CD14-positive monocyte (primary cell): ENCODE results near the gene PGM2L1. TPM values are rescaled to one million over a fixed set of nuclear protein-coding genes. Genes with fewer than 3 reads are reported as not detected.

Source experiments
- DNase-seq, 3 donors: peaks; one replicate each; pipeline ENCODE4 v3.0.0-alpha.2; 2011 to 2022
- H2AFZ ChIP-seq: 2 replicates; pipeline ENCODE4 v1.6.0; 2012; ENCODE audit warnings: mild to moderate bottlenecking, low read depth, low read length, inconsistent platforms; ENCODE audit not compliant: insufficient read depth, poor library complexity, severe bottlenecking
- H3K27ac ChIP-seq, 2 donors: 1 replicate in 1 of 2; 2 replicates in 1 of 2; pipeline ENCODE4 v1.5.1; 2012 to 2013; ENCODE audit warnings: low read length in 2 of 2, control low read depth in 1 of 2, inconsistent platforms in 1 of 2, low read depth in 1 of 2, mild to moderate bottlenecking in 1 of 2
- H3K27me3 ChIP-seq, 2 donors: one replicate each; pipeline versions ENCODE4 v1.6.0 to v1.6.1; 2011 to 2013; ENCODE audit warnings: low read length in 2 of 2; ENCODE audit not compliant: control insufficient read depth in 2 of 2, insufficient read depth in 2 of 2
- H3K36me3 ChIP-seq, 2 donors: replicated peaks in 1 of 2; 1 replicate in 1 of 2; 2 replicates in 1 of 2; pipeline versions ENCODE4 v1.5.1 to v1.6.1; 2012 to 2013; ENCODE audit warnings: low read length in 2 of 2, control low read depth in 1 of 2, inconsistent platforms in 1 of 2, mild to moderate bottlenecking in 1 of 2; ENCODE audit not compliant: insufficient read depth in 2 of 2, control insufficient read depth in 1 of 2
- H3K4me1 ChIP-seq, 2 donors: 1 replicate in 1 of 2; 2 replicates in 1 of 2; pipeline versions ENCODE4 v1.5.1 to v1.6.1; 2012 to 2013; ENCODE audit warnings: low read length in 2 of 2, control low read depth in 1 of 2, inconsistent platforms in 1 of 2, mild to moderate bottlenecking in 1 of 2, moderate library complexity in 1 of 2; ENCODE audit not compliant: insufficient read depth in 2 of 2, control insufficient read depth in 1 of 2
- H3K4me2 ChIP-seq: replicated peaks from 2 replicates; pipeline ENCODE3; 2012; ENCODE audit warnings: low read length, moderate library complexity, mild to moderate bottlenecking; ENCODE audit not compliant: poor library complexity, severe bottlenecking; ENCODE audit errors: extremely low read depth
- H3K4me3 ChIP-seq, 3 experiments: fragments of 200-600 bp in 1 of 3; sonication (generic) in 1 of 3; replicated peaks in 1 of 3; 1 replicate in 2 of 3; 2 replicates in 1 of 3; pipeline ENCODE4 v1.5.1; 2011 to 2013; ENCODE audit warnings: low read length in 3 of 3, mild to moderate bottlenecking in 3 of 3, control low read depth in 2 of 3, low read depth in 2 of 3, inconsistent platforms in 1 of 3, moderate library complexity in 1 of 3
- H3K79me2 ChIP-seq: 2 replicates; pipeline ENCODE4 v1.6.0; 2012; ENCODE audit warnings: mild to moderate bottlenecking, control low read depth, inconsistent platforms, low read length, moderate library complexity; ENCODE audit not compliant: insufficient read depth
- H3K9ac ChIP-seq: 2 replicates; pipeline ENCODE4 v1.6.0; 2017; ENCODE audit warnings: low read length, mild to moderate bottlenecking; ENCODE audit not compliant: insufficient read depth, poor library complexity, severe bottlenecking
- H3K9me3 ChIP-seq, 2 donors: replicated peaks in 1 of 2; 1 replicate in 1 of 2; 2 replicates in 1 of 2; pipeline versions ENCODE4 v1.5.1 to v1.6.1; 2012 to 2013; ENCODE audit warnings: low read length in 2 of 2, control low read depth in 1 of 2; ENCODE audit not compliant: control insufficient read depth in 1 of 2, insufficient read depth in 1 of 2
- H4K20me1 ChIP-seq: 2 replicates; pipeline ENCODE4 v1.6.0; 2012; ENCODE audit warnings: mild to moderate bottlenecking, low read length, control low read depth, moderate library complexity; ENCODE audit not compliant: insufficient read depth
- H3K27ac Mint-ChIP-seq, 7 donors: one replicate each; pipeline ENCODE4 v1.8.0; 2020; ENCODE audit warnings: mild to moderate bottlenecking in 7 of 7, mixed read lengths in 7 of 7, moderate library complexity in 6 of 7, inconsistent platforms in 2 of 7
- H3K27me3 Mint-ChIP-seq, 3 donors: one replicate each; pipeline ENCODE4 v1.8.0; 2021 to 2022; ENCODE audit warnings: low read depth in 3 of 3, mild to moderate bottlenecking in 3 of 3, mixed read lengths in 3 of 3, moderate library complexity in 3 of 3, inconsistent platforms in 1 of 3
- H3K36me3 Mint-ChIP-seq, 2 donors: one replicate each; pipeline ENCODE4 v1.8.0; 2020; ENCODE audit warnings: mixed read lengths in 2 of 2, inconsistent platforms in 1 of 2, mild to moderate bottlenecking in 1 of 2
- H3K4me1 Mint-ChIP-seq: one replicate; pipeline ENCODE4 v1.8.0; 2020; ENCODE audit warnings: mild to moderate bottlenecking, mixed read lengths
- H3K4me3 Mint-ChIP-seq, 2 donors: one replicate each; pipeline ENCODE4 v1.8.0; 2020; ENCODE audit warnings: mild to moderate bottlenecking in 2 of 2, mixed read lengths in 2 of 2, moderate library complexity in 1 of 2
- H3K9me3 Mint-ChIP-seq, 7 donors: one replicate each; pipeline ENCODE4 v1.8.0; 2020 to 2022; ENCODE audit warnings: mixed read lengths in 7 of 7, mild to moderate bottlenecking in 6 of 7, moderate library complexity in 6 of 7, inconsistent platforms in 2 of 7
- WGBS: methylation state at CpG from one replicate; pipeline ENCODE4 v1.1.5; 2013; ENCODE audit warnings: missing lambda C conversion rate; ENCODE audit not compliant: insufficient coverage; 5-methylcytosine and 5-hydroxymethylcytosine counted together
- intact Hi-C, 2 donors: fragments of 100-400 bp; cut with micrococcal nuclease; formaldehyde crosslinking; loops; one replicate each; pipeline versions ENCODE4 v1.15.0 to v1.15.1; 2023
- polyA plus RNA-seq, 3 donors: library from polyadenylated mRNA; depleted of rRNA in 1 of 3; unstranded in 2 of 3; stranded (reverse) in 1 of 3; fragments of 300-500 nt in 2 of 3; fragments of >200 nt in 1 of 3; fragmentation: Illumina TruSeq in 2 of 3; gene quantifications; 1 replicate in 2 of 3; 2 replicates in 1 of 3; pipeline ENCODE4 v1.2.3, GENCODE V29; 2012 to 2021
- TF ChIP-seq, protein P1 (sequence below): fragments of 200-600 bp; IDR thresholded peaks from one replicate; pipeline ENCODE4 v1.8.0; 2022; ENCODE audit warnings: antibody characterized with exemption, mild to moderate bottlenecking

The PGM2L1 gene
- polyA plus RNA-seq, 3 donors = 0.25 to 0.81 (median 0.62) TPM

DNA sequence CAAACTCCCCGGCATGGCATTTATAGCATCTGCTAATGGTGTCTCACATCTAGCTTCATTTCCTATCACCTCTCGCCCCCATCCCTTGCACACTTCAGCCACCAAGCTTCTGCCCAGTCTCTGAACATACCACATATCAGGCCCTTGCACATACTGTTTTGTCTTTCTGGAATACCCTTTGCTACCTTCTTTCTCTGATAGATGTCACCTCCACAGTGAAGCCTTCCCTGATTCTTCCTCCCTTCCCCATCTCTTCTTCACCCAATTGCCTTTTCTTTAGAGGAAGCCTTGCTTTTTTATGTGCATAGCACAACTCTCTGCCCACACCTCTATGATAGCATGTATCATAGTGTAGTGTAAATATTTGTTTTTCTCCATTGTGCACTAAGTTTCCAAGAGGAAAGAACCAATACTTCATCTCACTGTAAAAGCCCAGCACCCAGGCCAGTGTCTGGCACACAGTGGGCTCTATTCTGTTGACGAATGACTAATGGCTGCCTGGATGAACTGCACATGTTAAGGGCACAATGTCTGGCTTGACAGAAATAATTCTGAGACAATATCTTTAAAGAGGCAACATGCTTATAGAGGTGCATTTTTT lies 114.6 kb downstream of the PGM2L1 start:
- Mint-ChIP-seq H3K9me3 (no peaks in the 10 kb centered on the region), H3K4me3 (no peak overlapping the region), H3K4me1 (no peaks in the 10 kb centered on the region), H3K27ac (no peak overlapping the region), H3K27me3 (peaks cover 2 to 4% (median 3%) of the 10 kb centered on the region in 3 donors), H3K36me3 (no peaks in the 10 kb centered on the region)
- Histone ChIP-seq H2AFZ (no peak overlapping the region), H4K20me1 (no peaks in the 10 kb centered on the region), H3K9me3 (no peaks in the 10 kb centered on the region), H3K4me3 (no peak overlapping the region), H3K9ac (no peak overlapping the region), H3K4me2 (no peak overlapping the region), H3K79me2 (no peaks in the 10 kb centered on the region), H3K36me3 (no peaks in the 10 kb centered on the region), H3K27ac (no peak overlapping the region), H3K27me3 (no peaks in the 10 kb centered on the region), H3K4me1 (no peaks in the 10 kb centered on the region)
- intact Hi-C loops = no loop called here
- 79% methylated on average over 3 of the region's 3 CpGs for WGBS
- DNase-seq = no peak
- TF ChIP-seq, protein P1, sequence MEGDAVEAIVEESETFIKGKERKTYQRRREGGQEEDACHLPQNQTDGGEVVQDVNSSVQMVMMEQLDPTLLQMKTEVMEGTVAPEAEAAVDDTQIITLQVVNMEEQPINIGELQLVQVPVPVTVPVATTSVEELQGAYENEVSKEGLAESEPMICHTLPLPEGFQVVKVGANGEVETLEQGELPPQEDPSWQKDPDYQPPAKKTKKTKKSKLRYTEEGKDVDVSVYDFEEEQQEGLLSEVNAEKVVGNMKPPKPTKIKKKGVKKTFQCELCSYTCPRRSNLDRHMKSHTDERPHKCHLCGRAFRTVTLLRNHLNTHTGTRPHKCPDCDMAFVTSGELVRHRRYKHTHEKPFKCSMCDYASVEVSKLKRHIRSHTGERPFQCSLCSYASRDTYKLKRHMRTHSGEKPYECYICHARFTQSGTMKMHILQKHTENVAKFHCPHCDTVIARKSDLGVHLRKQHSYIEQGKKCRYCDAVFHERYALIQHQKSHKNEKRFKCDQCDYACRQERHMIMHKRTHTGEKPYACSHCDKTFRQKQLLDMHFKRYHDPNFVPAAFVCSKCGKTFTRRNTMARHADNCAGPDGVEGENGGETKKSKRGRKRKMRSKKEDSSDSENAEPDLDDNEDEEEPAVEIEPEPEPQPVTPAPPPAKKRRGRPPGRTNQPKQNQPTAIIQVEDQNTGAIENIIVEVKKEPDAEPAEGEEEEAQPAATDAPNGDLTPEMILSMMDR = no peak

DNA sequence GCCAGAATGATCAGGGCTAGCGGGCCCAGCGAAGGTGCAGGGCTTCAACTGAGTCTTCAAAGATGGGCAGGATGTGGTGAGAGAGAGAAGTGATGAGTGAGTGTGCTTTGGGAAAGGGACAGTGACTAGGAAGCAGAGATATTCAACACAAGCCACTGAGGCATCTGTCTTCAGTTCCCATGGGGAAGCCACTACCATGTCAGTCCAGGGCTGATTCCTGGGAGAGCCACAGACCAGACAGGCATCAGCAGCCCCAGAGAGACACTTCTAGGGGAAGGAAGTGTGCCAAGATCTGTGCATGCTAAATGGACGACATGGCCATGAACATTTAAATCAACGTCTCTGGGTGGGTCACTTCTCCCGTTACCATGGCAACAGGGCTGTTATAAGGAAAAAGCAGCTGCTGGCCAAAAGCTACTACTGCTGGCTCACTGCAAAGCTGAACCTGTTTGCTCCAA lies 115.3 kb downstream of the PGM2L1 start:
- Histone ChIP-seq H3K27ac (no peak overlapping the region), H3K79me2 (no peaks in the 10 kb centered on the region), H3K4me1 (no peaks in the 10 kb centered on the region), H3K4me3 (no peak overlapping the region), H3K9ac (no peak overlapping the region), H3K27me3 (no peaks in the 10 kb centered on the region), H2AFZ (no peak overlapping the region), H4K20me1 (no peaks in the 10 kb centered on the region), H3K9me3 (no peaks in the 10 kb centered on the region), H3K36me3 (no peaks in the 10 kb centered on the region), H3K4me2 (no peak overlapping the region)
- no peaks in the 10 kb centered on the region for H3K9me3 Mint-ChIP-seq
- 88% methylated on average over 5 of the region's 5 CpGs for WGBS
- no peak overlapping the region for H3K4me3 Mint-ChIP-seq
- H3K36me3 Mint-ChIP-seq = no peaks in the 10 kb centered on the region
- peaks cover 2 to 6% (median 3%) of the 10 kb centered on the region in 3 donors for H3K27me3 Mint-ChIP-seq
- no peak for DNase-seq
- intact Hi-C loops = no loop called here
- no peak overlapping the region for H3K27ac Mint-ChIP-seq
- no peaks in the 10 kb centered on the region for H3K4me1 Mint-ChIP-seq
- TF ChIP-seq, protein P1 = no peak
